H54 (cell line): ENCODE results near the gene NUDT8.

Experiments used
- DNase-seq: peaks from one replicate; pipeline ENCODE4 v3.0.0; 2011; ENCODE audit warnings: low spot score, mixed read lengths; ENCODE audit not compliant: insufficient read length
- FAIRE-seq: peaks from 3 replicates; lab custom pipeline; 2011; peaks lifted over from hg19 to GRCh38; lab: Jason Lieb, UNC
- POLR2A ChIP-seq: IDR thresholded peaks from 2 replicates; pipeline ENCODE4 v1.6.1; 2011; ENCODE audit warnings: low read depth, mild to moderate bottlenecking, low read length

The NUDT8 gene

DNA sequence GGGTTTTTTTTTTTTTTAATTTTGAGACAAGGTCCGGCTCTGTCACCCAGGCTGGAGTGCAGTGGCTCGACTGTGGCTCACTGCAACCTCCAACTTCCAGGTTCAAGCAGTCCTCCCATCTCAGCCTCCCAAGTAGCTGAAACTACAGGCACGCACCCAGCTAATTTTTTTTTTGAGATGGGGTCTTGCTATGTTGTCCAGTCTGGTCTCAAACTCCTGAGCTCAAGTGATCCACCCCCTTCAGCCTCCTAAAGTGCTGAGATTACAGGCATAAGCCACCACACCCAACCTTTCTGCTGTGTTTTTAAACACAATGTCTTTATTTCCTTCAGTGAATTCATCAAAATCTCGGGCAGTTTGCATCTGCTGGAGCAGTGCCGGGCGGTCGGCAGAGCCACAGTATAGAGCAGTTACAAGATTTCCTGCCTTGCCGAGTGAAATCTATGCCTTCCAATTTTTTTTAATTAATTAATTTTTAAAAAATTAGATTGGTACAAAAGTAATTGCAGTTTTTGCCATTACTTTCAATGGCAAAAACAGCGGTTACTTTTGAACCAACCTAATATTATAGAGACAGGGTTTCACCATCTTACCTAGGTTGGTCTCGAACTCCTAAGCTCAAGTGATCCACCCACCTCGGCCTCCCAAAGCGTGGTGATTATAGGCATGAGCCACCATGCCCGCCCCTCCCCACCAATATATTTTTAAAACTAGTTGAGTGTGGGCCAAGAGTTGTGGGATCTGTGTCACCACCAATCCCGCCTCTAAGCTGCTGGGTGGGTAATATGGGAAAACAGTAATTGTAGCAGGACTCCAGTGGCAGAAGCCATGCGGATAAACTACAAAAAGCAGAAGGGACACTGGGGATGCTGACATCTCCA, 23.5 kb upstream of the NUDT8 start:
- no peak for FAIRE-seq
- no peak for TF ChIP-seq POLR2A
- no peak for DNase-seq

DNA sequence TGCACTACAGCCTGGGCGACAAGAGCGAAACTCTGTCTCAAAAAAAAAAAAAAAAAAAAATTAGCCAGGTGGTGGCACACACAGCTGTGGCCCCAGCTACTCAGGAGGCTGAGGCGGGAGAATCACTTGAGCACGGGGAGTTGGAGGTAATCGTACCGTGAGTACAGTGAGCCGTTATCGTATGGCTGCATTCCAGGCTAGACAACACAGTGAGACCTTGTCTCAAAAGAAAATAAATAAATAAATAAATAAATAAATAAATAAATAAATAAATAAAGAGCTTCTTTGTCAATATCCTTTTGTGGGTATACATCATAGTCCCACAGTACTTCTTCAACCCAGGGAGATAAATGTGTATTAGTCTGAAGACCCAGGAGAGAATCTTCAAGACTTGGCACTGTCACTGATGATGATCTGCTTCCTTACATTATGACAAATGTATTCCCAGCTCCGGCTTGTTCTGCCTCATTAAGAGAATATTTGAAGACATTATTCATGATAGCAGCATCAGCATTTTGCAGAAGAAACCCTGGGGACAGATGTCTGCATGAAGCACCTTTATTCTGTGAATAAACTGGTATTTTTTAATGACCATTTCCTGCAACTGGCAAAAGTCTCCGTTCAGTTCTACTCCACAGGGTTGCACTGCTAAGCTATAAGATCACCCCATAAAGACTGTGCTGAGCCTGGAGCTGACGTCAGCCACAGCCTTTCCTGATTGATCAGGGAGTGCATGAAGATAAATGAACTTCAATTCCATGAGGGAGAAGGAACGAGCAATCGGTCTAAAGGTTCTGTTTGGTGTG, 22.4 kb upstream of the NUDT8 start:
- TF ChIP-seq POLR2A: no peak
- FAIRE-seq: no peak
- no peak for DNase-seq

DNA sequence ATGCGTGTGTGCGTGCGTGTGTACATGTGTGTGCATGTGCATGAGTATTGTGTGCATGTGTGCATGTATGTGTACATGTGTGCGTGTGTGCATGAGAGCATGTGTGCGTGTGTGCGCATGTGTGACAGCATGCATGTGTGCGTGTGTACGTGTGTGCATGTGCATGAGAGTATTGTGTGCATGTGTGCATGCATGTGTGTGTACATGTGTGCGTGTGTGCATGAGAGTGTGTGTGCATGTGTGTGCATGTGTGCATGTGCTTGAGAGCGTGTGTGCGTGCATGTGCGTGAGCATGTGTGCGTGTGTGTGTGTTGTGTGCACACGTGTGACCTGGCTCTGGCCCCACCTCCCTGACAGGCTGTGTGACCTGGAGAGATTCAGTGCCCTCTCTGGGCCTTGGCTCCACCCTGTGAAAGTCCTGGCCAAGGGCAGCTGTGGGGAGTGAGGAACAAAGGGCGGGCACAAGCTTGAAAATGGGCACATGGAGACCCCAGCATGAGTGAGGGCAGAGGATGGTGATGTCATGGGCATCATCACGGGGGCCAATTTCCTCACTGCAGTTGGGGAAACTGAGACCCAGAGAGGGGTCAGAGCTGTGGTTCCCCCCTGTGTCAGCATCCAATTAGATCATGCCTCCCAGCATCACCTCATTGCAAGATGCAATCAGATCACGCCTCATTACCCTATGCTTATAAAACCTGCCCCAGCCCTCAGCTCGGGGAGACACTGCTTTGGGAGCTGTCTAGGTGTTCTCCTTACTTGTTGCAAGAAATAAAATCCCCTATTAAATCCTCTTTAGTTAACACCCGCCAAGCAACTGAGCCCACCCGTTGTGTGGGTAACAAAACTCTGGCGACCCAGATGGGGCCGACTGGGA, 20.1 kb upstream of the NUDT8 start:
- FAIRE-seq (no peak), DNase-seq (no peak)
- TF ChIP-seq POLR2A: no peak

DNA sequence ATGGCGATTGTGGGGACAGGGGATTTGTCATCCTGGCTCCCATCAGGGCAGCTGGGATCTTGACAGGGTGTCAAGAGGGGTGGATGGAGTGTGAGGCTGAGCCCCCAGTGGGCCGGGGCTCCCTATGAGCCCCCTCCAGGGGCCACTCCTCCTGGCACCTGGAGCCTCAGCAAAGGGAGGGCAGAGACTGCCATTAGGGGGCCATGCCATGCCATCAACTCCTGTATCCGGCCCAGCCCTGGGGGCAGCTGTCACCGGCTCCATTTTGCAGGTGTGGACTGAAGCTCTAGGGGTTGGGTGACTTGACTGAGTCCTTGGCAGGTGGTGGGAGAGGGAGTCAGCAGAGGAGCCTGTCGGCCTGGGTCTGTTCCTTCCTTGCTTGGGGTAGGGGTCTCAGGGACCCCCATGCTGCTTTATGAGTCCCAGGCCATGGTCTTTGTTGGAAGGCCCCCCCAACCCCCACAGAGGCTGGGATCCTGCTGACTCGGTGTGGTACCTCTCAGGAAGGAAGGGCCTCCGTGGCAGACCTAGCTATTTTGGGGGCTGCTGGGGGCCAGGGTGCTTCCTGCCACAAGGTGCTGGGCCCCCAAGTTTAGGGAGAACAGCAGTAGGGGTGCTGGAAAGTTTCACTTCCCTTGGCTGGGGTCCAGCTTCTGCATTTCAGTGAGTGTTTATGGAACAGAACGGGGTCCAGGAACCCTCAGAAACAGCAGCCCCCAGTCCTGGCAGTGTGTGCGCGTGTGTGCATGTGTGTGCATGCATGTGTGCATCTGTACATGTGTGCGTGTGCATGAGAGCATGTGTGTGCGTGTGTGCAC, 19.3 kb upstream of the NUDT8 start:
- FAIRE-seq (no peak), DNase-seq (no peak)
- TF ChIP-seq POLR2A: no peak

DNA sequence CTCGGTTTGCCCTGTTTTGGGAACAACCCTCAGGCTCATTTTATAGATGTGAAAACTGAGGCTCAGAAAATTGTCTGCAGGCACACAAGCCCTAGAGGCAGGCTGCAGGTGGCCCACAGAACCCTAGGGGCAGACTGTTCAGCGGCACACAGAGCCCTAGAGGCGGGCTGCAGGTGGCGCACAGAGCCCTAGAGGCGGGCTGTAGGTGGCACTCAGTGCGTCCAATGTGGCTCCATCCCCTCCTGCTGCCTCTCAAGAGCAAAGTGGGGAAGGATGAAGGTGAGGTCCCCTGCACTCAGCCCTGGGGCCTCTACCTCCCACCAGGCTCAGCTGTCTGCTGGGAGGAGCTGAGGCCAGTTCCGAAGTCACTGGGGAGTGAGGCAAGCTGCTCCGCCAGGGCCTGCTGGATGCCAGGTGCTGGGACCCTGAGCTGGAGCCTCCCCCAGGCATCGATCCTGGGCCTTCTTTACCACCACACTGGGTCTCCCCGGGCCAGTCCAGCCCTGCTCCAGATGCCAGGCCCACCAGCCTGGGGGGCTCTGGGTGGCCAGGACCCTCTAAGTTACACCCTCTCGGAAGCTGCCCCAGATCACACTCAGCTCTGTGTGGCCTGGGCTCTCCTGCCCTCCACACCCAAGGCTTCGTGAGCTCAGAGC, 18.5 kb upstream of the NUDT8 start:
- DNase-seq (no peak), FAIRE-seq (no peak)
- no peak for TF ChIP-seq POLR2A

DNA sequence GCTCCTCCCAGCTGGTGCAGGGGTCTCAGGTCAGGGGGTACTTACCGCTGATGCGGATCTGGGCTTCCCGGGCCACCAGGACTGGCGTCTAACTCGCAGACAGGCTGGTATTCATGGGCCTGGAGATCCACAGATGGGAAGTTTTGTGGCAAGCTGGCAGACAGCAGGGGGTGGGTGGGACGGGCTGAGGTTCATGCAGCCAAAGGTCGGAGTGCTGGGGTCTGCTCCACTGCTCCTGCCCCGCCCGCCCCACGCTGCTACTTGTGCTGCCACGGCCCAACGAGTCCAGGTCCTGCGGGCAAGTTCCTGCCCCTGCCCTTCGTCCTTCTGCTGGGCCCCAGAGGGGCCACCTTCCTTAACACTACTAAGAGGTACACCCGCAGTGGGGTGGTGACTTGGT, 17.7 kb upstream of the NUDT8 start:
- no peak for TF ChIP-seq POLR2A
- FAIRE-seq: no peak

DNA sequence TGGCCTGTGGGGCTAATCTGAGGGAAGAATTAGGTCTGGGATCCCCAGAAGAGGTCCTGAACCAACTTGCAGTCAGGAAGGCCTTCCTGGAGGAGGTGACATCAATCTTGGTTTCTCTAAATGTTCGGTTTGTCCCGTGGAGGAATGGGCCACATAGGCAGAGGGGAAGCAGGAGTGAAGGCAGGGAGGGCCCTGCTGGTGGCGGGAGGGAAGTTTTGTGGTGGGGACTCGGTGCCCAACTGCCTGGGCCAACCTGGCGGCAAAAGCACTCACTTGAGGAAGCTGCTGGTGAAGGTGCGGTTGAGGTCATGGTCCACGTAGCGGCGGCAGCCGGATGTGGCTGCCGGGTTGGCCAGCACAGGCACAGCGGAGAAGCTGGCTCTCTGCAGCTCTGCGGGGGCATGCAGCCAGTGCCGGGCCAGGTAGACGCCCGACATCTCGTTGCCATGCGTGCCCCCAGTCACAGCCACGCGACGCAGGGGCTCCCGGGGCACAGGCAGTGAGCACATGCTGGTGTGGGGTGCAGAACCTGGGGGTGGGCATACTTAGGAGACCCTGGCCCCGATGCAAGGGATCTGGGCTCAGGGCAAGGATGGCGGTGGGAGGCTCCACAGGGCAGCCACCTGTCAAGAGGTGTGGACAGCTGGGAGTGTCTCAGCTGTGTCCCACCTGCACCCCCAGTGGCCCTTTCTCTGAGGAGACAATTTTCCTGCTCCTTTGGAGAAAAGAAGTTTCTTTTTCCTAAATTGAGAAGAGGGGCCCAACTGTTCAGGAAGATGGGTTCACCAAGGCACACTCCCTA, 17.0 kb upstream of the NUDT8 start:
- DNase-seq: no peak
- no peak for FAIRE-seq
- no peak for TF ChIP-seq POLR2A

More for the DNA sequence above, 17.7 kb upstream of the NUDT8 start:
- DNase-seq: no peak

DNA sequence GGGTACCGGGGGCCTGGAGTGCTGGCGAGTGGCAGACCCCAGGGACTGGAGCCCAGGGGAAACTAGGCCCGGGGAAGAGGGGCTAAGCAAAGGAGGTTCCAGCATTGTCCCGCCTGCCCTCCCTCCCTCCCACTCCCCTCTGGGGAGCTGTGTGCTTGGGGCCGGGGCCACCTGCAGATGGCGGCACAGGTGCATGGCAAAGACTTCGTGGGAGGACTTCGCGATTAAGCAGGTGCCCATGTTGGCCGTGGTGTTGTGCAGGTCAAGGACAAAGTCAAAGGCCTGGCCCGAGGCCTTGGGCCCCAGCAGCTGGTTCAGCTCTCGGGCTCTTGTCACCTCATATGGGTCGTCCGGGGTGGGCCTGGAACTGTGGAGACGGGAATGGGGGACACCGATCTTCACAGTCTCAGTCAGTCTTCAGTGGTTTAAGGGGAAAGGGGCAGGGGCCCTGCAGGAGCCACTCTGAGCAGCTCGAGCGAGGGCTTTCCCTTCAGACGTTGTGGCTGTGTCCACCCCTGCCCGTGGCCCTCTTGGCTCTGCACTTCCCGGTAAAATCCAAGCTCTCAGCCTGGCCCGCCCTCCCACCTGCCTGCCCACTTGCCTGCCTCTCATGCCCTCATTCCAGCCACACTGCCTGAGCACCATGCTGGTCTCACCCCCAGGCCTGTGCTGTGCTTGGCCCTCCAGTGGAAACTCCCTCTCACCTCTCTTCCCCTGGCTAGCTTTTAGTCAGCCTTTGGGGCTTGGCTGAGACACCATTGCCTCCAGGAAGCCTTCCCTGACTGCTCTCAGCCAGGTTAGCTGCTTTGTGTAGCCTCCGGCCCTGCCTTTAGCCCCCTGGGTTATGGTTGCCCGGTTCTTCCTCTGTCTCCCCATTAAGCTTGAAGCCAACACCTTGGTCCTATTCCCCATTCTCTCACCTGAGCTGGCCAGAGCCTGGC, 16.1 kb upstream of the NUDT8 start:
- no peak for TF ChIP-seq POLR2A
- DNase-seq (no peak), FAIRE-seq (no peak)

DNA sequence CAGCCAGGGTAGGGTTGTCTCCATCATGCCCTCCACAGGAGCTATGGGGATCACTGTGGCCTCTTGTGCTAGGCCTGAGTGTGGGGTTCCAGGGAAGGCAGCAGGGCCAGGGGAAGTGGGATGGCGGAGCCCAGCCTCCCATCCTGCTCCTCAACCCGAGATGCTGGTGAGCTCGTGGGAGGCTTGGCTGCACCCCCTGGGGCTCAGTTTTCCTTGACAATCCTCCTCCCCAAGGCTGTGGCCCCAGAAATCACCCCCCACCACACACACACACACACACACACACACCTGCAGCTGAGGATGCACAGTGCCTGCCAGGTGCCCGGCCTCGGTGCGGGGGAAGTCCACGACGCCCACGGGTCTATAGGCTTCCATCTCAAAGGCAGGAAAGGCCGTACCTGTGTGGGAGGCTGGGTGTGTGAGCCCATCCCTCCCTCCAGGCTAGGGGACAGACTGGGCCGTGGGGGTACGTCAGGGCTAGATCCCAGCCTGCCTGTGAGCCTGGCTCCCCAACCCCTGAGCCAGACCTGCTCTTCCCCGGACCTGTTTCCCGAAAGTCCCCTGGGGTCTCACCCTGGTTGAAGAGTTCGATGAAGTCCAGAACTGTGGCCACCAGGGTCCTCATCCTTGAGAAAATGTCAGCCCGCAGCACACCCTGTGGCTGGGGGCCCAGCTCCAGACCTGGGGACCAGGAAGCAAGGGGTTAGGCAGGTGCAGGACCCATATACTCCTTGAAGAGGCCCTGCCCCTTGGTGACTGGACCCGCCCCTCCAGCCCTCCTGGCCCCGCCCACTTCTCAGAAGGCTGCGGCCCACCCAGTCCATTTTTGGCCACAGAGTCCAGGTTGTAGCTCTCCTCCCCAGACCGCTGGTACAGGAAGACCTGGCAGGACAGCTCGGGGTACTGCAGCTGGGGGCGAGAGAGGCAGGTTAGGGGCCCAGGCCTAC, 15.0 kb upstream of the NUDT8 start:
- no peak for TF ChIP-seq POLR2A
- DNase-seq (no peak), FAIRE-seq (no peak)

DNA sequence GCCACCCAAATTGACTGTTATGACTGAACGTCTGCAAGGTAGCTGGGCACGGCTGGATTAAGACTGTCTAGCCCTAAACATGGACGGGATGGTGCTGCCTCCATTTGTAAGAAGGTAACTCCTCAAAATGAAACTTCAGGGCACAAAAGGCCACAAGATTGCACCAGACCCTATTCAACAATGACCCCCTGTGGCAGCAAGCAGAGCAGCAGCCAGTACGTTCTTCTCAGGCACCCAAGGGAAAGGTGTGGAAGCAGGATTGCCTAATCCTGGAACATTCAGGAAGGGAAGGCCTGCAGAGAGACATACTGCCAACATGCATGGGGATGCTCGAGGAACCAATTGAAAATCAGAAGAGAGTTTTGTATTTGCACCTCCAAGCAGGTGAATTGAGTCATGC, 14.3 kb upstream of the NUDT8 start:
- TF ChIP-seq POLR2A: no peak
- DNase-seq (no peak), FAIRE-seq (no peak)
